A549 (cell line): Measurements from ENCODE around the gene KIF16B. TPM values are rescaled to one million over a fixed set of nuclear protein-coding genes. Genes with fewer than 3 reads are reported as not detected.

Experiments
- ATAC-seq, 2 experiments: fragments of 200-7000 bp in 1 of 2; fragments of >200 bp in 1 of 2; cut with Nextera tagmentation in 1 of 2; cut with Tn5 transposase in 1 of 2; 3 replicates each; pipeline versions ENCODE4 v1.8.0 to v1.9.1; 2018 to 2020; ENCODE audit warnings: mild to moderate bottlenecking in 1 of 2, moderate library complexity in 1 of 2
- CTCF ChIA-PET: fragments of 300-600 bp; sonication (Branson Sonifier 250); formaldehyde crosslinking; extraction: SDS; loops from one replicate; lab custom pipeline; 2021; ENCODE audit warnings: antibody characterized with exemption, inconsistent platforms; lab: Yijun Ruan, JAX
- POLR2A ChIA-PET: fragments of 350-600 bp; formaldehyde crosslinking; extraction: SDS; loops from one replicate; lab custom pipeline; 2021; ENCODE audit warnings: antibody characterized with exemption, inconsistent platforms; lab: Yijun Ruan, JAX
- DNase-seq, 2 experiments: peaks; one replicate each; pipeline versions ENCODE4 v3.0.0 to v3.0.0-alpha.2; 2011 to 2016; ENCODE audit warnings: low read depth in 1 of 2, low spot score in 1 of 2
- FAIRE-seq: peaks from 2 replicates; lab custom pipeline; 2011; peaks lifted over from hg19 to GRCh38; lab: Jason Lieb, UNC
- H3K27ac ChIP-seq, 2 experiments: fragments of >200 bp; sonication (Bioruptor Twin); formaldehyde crosslinking; 3 replicates each; pipeline ENCODE4 v1.5.1; 2016 to 2017
- H3K4me1 ChIP-seq: fragments of >200 bp; sonication (Bioruptor Twin); formaldehyde crosslinking; 3 replicates; pipeline ENCODE4 v1.6.1; 2016
- H3K4me2 ChIP-seq: fragments of >200 bp; sonication (Bioruptor Twin); formaldehyde crosslinking; 3 replicates; pipeline ENCODE4 v1.6.1; 2016
- H3K4me3 ChIP-seq: fragments of >200 bp; sonication (Bioruptor Twin); formaldehyde crosslinking; 3 replicates; pipeline ENCODE4 v1.5.1; 2016
- H3K9me3 ChIP-seq: fragments of >200 bp; sonication (Bioruptor Twin); formaldehyde crosslinking; 3 replicates; pipeline ENCODE4 v1.6.1; 2016
- BHLHE40 ChIP-seq: IDR thresholded peaks from 2 replicates; pipeline ENCODE4 v1.6.1; 2012; ENCODE audit warnings: low read depth, low read length, inconsistent platforms
- CBX8 ChIP-seq: fragments of 200-600 bp; sonication (generic); IDR thresholded peaks from 2 replicates; pipeline ENCODE4 v1.6.1; 2016
- CEBPB ChIP-seq, 2 experiments: fragments of >200 bp in 1 of 2; sonication (Bioruptor Twin) in 1 of 2; formaldehyde crosslinking in 1 of 2; IDR thresholded peaks; 2 replicates each; pipeline ENCODE4 v1.6.1; 2012 to 2016
- EHMT2 ChIP-seq: fragments of 200-600 bp; sonication (generic); IDR thresholded peaks from 2 replicates; pipeline ENCODE4 v1.6.1; 2016; ENCODE audit warnings: antibody characterized with exemption, low read depth, mild to moderate bottlenecking, moderate library complexity
- EP300 ChIP-seq, 2 experiments: fragments of >200 bp; sonication (Bioruptor Twin); formaldehyde crosslinking; IDR thresholded peaks; 2 replicates in 1 of 2; 3 replicates in 1 of 2; pipeline ENCODE4 v1.6.1; 2016 to 2017
- HOXA7 ChIP-seq: fragments of 250-450 bp; sonication (Bioruptor Pico); IDR thresholded peaks from 2 replicates; pipeline ENCODE4 v1.5.0; 2020; ENCODE audit warnings: mild to moderate bottlenecking, moderate library complexity
- HOXB13 ChIP-seq: fragments of 250-450 bp; sonication (Bioruptor Pico); IDR thresholded peaks from 2 replicates; pipeline ENCODE4 v1.5.0; 2020; ENCODE audit warnings: low read depth, mild to moderate bottlenecking, moderate library complexity
- JUN ChIP-seq, 2 experiments: fragments of >200 bp; sonication (Bioruptor Twin); formaldehyde crosslinking; IDR thresholded peaks; 2 replicates in 1 of 2; 3 replicates in 1 of 2; pipeline ENCODE4 v1.6.1; 2016 to 2017
- JUNB ChIP-seq: fragments of >200 bp; sonication (Bioruptor Twin); formaldehyde crosslinking; IDR thresholded peaks from 2 replicates; pipeline ENCODE4 v1.6.1; 2016
- KDM1A ChIP-seq: fragments of 200-600 bp; sonication (generic); IDR thresholded peaks from 2 replicates; pipeline ENCODE4 v1.6.1; 2016; ENCODE audit warnings: low read depth, mild to moderate bottlenecking
- MYC ChIP-seq: IDR thresholded peaks from 2 replicates; pipeline ENCODE4 v1.6.1; 2012; ENCODE audit warnings: mild to moderate bottlenecking, inconsistent platforms, low read length, improper control_type of control experiment, borderline replicate concordance
- NFE2L2 ChIP-seq: fragments of 150-350 bp; conservative IDR thresholded peaks from 2 replicates; pipeline ENCODE4 v1.6.1; 2014; ENCODE audit warnings: low read length
- POLR2A ChIP-seq: IDR thresholded peaks from 2 replicates; pipeline ENCODE4 v1.6.1; 2012; ENCODE audit warnings: mild to moderate bottlenecking, low read length
- POLR2AphosphoS2 ChIP-seq: conservative IDR thresholded peaks from 2 replicates; pipeline ENCODE4 v1.6.1; 2012; ENCODE audit warnings: low read length, improper control_type of control experiment, inconsistent platforms
- RAD21 ChIP-seq, 2 experiments: fragments of >200 bp in 1 of 2; sonication (Bioruptor Twin) in 1 of 2; formaldehyde crosslinking in 1 of 2; IDR thresholded peaks in 1 of 2; conservative IDR thresholded peaks in 1 of 2; 2 replicates in 1 of 2; 3 replicates in 1 of 2; pipeline ENCODE4 v1.6.1; 2012 to 2018; ENCODE audit warnings: inconsistent platforms in 1 of 2
- RFX5 ChIP-seq: fragments of 450-650 bp; IDR thresholded peaks from 2 replicates; pipeline ENCODE4 v1.7.1; 2014; ENCODE audit warnings: antibody characterized with exemption, mild to moderate bottlenecking, moderate library complexity
- SREBF2 ChIP-seq: fragments of 450-650 bp; IDR thresholded peaks from 2 replicates; pipeline ENCODE4 v1.6.1; 2014; ENCODE audit warnings: mild to moderate bottlenecking, moderate library complexity
- TP53 ChIP-seq: fragments of 250-450 bp; sonication (Bioruptor Pico); IDR thresholded peaks from 2 replicates; pipeline ENCODE4 v1.5.0; 2021; ENCODE audit warnings: mild to moderate bottlenecking, moderate library complexity
- ZC3H11A ChIP-seq: fragments of 450-650 bp; IDR thresholded peaks from 2 replicates; pipeline ENCODE4 v1.6.1; 2014; ENCODE audit warnings: antibody characterized with exemption, mild to moderate bottlenecking
- ZFP36 ChIP-seq: fragments of 450-650 bp; IDR thresholded peaks from 2 replicates; pipeline ENCODE4 v1.6.1; 2014; ENCODE audit warnings: borderline replicate concordance; ENCODE audit not compliant: partially characterized antibody
- ZNF302 ChIP-seq: fragments of 250-450 bp; sonication (Bioruptor Pico); IDR thresholded peaks from 2 replicates; pipeline ENCODE4 v1.9.0; 2021; ENCODE audit warnings: inconsistent platforms, mild to moderate bottlenecking, moderate library complexity
- ZSCAN20 ChIP-seq: fragments of 250-450 bp; sonication (Bioruptor Pico); IDR thresholded peaks from 2 replicates; pipeline ENCODE4 v1.8.0; 2022; ENCODE audit warnings: mild to moderate bottlenecking, moderate library complexity
- WGBS: methylation state at CpG from one replicate; pipeline ENCODE4 v1.1.6; 2017; ENCODE audit errors: missing lambda C conversion rate; 5-methylcytosine and 5-hydroxymethylcytosine counted together
- polyA plus RNA-seq, 4 experiments: library from polyadenylated mRNA; depleted of rRNA in 3 of 4; stranded (reverse); fragments of >200 nt; fragmentation: RNase III in 1 of 4; extraction: RNeasy Plus Mini Kit Qiagen cat#74134 plus additional on column Dnase treatment in 1 of 4; gene quantifications; 2 replicates in 3 of 4; 3 replicates in 1 of 4; pipeline ENCODE4 v1.2.3, GENCODE V29; 2011 to 2017
- TF ChIP-seq, protein P1 (sequence below): fragments of 200-600 bp; sonication (generic); IDR thresholded peaks from 2 replicates; pipeline ENCODE4 v1.6.1; 2016; ENCODE audit warnings: antibody characterized with exemption, mild to moderate bottlenecking, moderate library complexity
- TF ChIP-seq, protein P2 (sequence below): fragments of 250-450 bp; sonication (Bioruptor Pico); IDR thresholded peaks from 2 replicates; pipeline ENCODE4 v1.5.0; 2021; ENCODE audit warnings: mild to moderate bottlenecking, moderate library complexity, borderline replicate concordance

Gene KIF16B
- polyA plus RNA-seq, 2 of the 4 experiments (the other 2 are of a cell fraction), result 14.1 to 23.3 TPM

- no peak for TF ChIP-seq HOXB13
- TF ChIP-seq TP53 (CRISPR knock-in tag), result no peak
- TF ChIP-seq ZNF302 (CRISPR knock-in tag), result no peak
- no peak for TF ChIP-seq POLR2AphosphoS2
- TF ChIP-seq KDM1A, result no peak
- TF ChIP-seq, protein P1, sequence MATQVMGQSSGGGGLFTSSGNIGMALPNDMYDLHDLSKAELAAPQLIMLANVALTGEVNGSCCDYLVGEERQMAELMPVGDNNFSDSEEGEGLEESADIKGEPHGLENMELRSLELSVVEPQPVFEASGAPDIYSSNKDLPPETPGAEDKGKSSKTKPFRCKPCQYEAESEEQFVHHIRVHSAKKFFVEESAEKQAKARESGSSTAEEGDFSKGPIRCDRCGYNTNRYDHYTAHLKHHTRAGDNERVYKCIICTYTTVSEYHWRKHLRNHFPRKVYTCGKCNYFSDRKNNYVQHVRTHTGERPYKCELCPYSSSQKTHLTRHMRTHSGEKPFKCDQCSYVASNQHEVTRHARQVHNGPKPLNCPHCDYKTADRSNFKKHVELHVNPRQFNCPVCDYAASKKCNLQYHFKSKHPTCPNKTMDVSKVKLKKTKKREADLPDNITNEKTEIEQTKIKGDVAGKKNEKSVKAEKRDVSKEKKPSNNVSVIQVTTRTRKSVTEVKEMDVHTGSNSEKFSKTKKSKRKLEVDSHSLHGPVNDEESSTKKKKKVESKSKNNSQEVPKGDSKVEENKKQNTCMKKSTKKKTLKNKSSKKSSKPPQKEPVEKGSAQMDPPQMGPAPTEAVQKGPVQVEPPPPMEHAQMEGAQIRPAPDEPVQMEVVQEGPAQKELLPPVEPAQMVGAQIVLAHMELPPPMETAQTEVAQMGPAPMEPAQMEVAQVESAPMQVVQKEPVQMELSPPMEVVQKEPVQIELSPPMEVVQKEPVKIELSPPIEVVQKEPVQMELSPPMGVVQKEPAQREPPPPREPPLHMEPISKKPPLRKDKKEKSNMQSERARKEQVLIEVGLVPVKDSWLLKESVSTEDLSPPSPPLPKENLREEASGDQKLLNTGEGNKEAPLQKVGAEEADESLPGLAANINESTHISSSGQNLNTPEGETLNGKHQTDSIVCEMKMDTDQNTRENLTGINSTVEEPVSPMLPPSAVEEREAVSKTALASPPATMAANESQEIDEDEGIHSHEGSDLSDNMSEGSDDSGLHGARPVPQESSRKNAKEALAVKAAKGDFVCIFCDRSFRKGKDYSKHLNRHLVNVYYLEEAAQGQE, result no peak
- TF ChIP-seq, protein P2, sequence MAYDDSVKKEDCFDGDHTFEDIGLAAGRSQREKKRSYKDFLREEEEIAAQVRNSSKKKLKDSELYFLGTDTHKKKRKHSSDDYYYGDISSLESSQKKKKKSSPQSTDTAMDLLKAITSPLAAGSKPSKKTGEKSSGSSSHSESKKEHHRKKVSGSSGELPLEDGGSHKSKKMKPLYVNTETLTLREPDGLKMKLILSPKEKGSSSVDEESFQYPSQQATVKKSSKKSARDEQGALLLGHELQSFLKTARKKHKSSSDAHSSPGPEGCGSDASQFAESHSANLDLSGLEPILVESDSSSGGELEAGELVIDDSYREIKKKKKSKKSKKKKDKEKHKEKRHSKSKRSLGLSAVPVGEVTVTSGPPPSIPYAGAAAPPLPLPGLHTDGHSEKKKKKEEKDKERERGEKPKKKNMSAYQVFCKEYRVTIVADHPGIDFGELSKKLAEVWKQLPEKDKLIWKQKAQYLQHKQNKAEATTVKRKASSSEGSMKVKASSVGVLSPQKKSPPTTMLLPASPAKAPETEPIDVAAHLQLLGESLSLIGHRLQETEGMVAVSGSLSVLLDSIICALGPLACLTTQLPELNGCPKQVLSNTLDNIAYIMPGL (CRISPR knock-in tag), result no peak
- no peak for TF ChIP-seq ZSCAN20 (CRISPR knock-in tag)
- TF ChIP-seq CBX8, result no peak
- TF ChIP-seq NFE2L2, result no peak
- TF ChIP-seq POLR2A, result no peak
- Histone ChIP-seq H3K4me3 (no peak overlapping the region), H3K27ac (no peak overlapping the region), H3K4me2 (no peak overlapping the region), H3K4me1 (peaks cover 12% of the 10 kb centered on the region), H3K9me3 (no peaks in the 10 kb centered on the region)
- no peak for FAIRE-seq
- CTCF ChIA-PET, result interaction anchor here (0.8 to 1.4 kb wide), 2 partner anchors 13 to 33 kb away, joined by 3 read pairs; no protein-coding TSS in a partner anchor
- no peak for DNase-seq
- POLR2A ChIA-PET, result no interaction called here
- WGBS, result 89% methylated on average over 2 of the region's 2 CpGs
- no peak for ATAC-seq
These were observed 13.0 kb downstream of the KIF16B start for GRCh38 chr20:16560216-16560615.

GRCh38 chr20:16556301-16556700, 16.9 kb downstream of the KIF16B start:
- POLR2A ChIA-PET, result no interaction called here
- TF ChIP-seq CEBPB (IDR thresholded peaks at IDR 0.05) (peak in 1 of 2 experiments; percentile 81; a peak in 2 of 4 replicates), JUNB (no peak), ZFP36 (no peak), HOXA7 (CRISPR knock-in tag) (no peak)
- FAIRE-seq (no peak), ATAC-seq (peak; percentile 49 to 58; a peak in 3 of 6 replicates), DNase-seq (no peak)
- H3K4me3 ChIP-seq, result no peak overlapping the region
- no peaks in the 10 kb centered on the region for H3K9me3 ChIP-seq
- WGBS, result 54% methylated on average over 5 of the region's 5 CpGs
- 0 out of 3 replicates have a peak overlapping the region, but pooled peaks have one; percentile 10 for H3K4me2 ChIP-seq
- CTCF ChIA-PET, result interaction anchor here (1.3 to 1.5 kb wide), 2 partner anchors 38 to 40 kb away, joined by 5 read pairs; no protein-coding TSS in a partner anchor
- H3K27ac ChIP-seq, result no peak overlapping the region
- peaks cover 20% of the 10 kb centered on the region for H3K4me1 ChIP-seq

GRCh38 chr20:16555754-16556153, 17.5 kb downstream of the KIF16B start:
- FAIRE-seq (peak; percentile 93), DNase-seq (no peak), ATAC-seq (peak in 1 of 2 experiments; percentile 23; a peak in 2 of 6 replicates)
- Histone ChIP-seq H3K4me1 (peaks cover 20% of the 10 kb centered on the region), H3K27ac (no peak overlapping the region), H3K4me3 (no peak overlapping the region), H3K4me2 (0 out of 3 replicates have a peak overlapping the region, but pooled peaks have one; percentile 10), H3K9me3 (no peaks in the 10 kb centered on the region)
- ChIA-PET POLR2A (no interaction called here), CTCF (interaction anchor here (1.3 to 1.5 kb wide), 2 partner anchors 37 to 39 kb away, joined by 5 read pairs; no protein-coding TSS in a partner anchor)
- no peak for TF ChIP-seq ZC3H11A
- no peak for TF ChIP-seq KDM1A
- TF ChIP-seq TP53 (CRISPR knock-in tag), result no peak
- no peak for TF ChIP-seq EP300 (IDR thresholded peaks at IDR 0.05)
- TF ChIP-seq, protein P1, result no peak
- no peak for TF ChIP-seq SREBF2
- TF ChIP-seq HOXB13, result no peak
- no peak for TF ChIP-seq BHLHE40
- TF ChIP-seq ZFP36, result no peak
- no peak for TF ChIP-seq POLR2AphosphoS2
- TF ChIP-seq MYC, result no peak
- TF ChIP-seq EHMT2, result no peak
- no peak for TF ChIP-seq JUN (IDR thresholded peaks at IDR 0.05)
- TF ChIP-seq RAD21 (conservative IDR thresholded peaks at IDR 0.05 in 1 of 2, IDR thresholded peaks at IDR 0.05 in 1 of 2), result no peak
- TF ChIP-seq RFX5, result no peak
- TF ChIP-seq, all 56 proteins: peak for 0
